RWPE1 (cell line): Measurements from ENCODE around the gene SYDE2.
"Not testable (repeated sequence)": the region's sequence is repeated elsewhere in the genome, so short reads cannot be mapped to it uniquely, and the experiment has no call there.

ENCODE experiments used
- CTCF ChIA-PET: fragments of 350-600 bp; sonication (Branson Sonifier 250); formaldehyde crosslinking; extraction: SDS; loops from one replicate; lab custom pipeline; 2021; lab: Yijun Ruan, JAX
- POLR2A ChIA-PET: fragments of 400-600 bp; formaldehyde crosslinking; extraction: SDS; loops from one replicate; lab custom pipeline; 2020; ENCODE audit warnings: antibody characterized with exemption; ENCODE audit not compliant: low non-redundant PET; lab: Yijun Ruan, JAX
- DNase-seq: peaks from one replicate; pipeline ENCODE4 v3.0.0; 2012; ENCODE audit warnings: low spot score
- H3K27ac ChIP-seq: fragments of 450-650 bp; 2 replicates; pipeline ENCODE4 v1.5.1; 2017
- TF ChIP-seq, protein P1 (sequence below): fragments of 450-650 bp; conservative IDR thresholded peaks from 2 replicates; pipeline ENCODE4 v1.5.1; 2017; ENCODE audit warnings: low read depth, mild to moderate bottlenecking

The SYDE2 gene

DNA sequence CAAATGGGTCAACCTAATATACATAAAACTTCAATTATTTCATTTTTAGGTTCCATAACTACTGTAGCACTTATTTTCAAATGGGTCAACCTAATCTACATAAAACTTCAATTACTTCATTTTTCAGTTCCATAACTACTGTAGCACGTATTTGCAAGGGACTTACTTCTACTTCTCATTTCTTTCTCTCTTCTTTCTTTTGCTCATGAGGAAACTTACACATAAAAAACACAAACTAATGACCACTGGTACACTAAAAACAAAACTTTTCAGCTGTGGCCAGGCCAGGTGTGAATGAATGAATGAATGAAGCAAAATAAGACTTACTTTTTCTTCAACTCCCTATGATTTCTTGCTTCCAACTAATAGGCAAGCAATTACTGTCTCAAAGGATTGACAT lies 11.7 kb downstream of the SYDE2 start:
- ChIA-PET CTCF (no interaction called here), POLR2A (no interaction called here)
- no peak overlapping the region for H3K27ac ChIP-seq
- TF ChIP-seq, protein P1, sequence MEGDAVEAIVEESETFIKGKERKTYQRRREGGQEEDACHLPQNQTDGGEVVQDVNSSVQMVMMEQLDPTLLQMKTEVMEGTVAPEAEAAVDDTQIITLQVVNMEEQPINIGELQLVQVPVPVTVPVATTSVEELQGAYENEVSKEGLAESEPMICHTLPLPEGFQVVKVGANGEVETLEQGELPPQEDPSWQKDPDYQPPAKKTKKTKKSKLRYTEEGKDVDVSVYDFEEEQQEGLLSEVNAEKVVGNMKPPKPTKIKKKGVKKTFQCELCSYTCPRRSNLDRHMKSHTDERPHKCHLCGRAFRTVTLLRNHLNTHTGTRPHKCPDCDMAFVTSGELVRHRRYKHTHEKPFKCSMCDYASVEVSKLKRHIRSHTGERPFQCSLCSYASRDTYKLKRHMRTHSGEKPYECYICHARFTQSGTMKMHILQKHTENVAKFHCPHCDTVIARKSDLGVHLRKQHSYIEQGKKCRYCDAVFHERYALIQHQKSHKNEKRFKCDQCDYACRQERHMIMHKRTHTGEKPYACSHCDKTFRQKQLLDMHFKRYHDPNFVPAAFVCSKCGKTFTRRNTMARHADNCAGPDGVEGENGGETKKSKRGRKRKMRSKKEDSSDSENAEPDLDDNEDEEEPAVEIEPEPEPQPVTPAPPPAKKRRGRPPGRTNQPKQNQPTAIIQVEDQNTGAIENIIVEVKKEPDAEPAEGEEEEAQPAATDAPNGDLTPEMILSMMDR, result no peak
- DNase-seq, result no peak

GRCh38 chr1:85188530-85188929 lies 12.3 kb downstream of the SYDE2 start:
- no peak overlapping the region for H3K27ac ChIP-seq
- ChIA-PET POLR2A (no interaction called here), CTCF (no interaction called here)
- no peak for DNase-seq
- TF ChIP-seq, protein P1, result no peak

- CTCF ChIA-PET, H3K27ac ChIP-seq, DNase-seq, POLR2A ChIA-PET: not testable (repeated sequence)
Observed at GRCh38 chr1:85187021-85187420, 13.8 kb downstream of the SYDE2 start.

- H3K27ac ChIP-seq, result no peak overlapping the region
- POLR2A ChIA-PET, result no interaction called here
- TF ChIP-seq, protein P1, result no peak
- CTCF ChIA-PET, result no interaction called here
- no peak for DNase-seq
Observed at GRCh38 chr1:85184245-85184644, 16.6 kb downstream of the SYDE2 start.

- DNase-seq, result no peak
- POLR2A ChIA-PET, result no interaction called here
- TF ChIP-seq, protein P1, result no peak
- H3K27ac ChIP-seq, result no peak overlapping the region
- CTCF ChIA-PET, result no interaction called here
Observed at GRCh38 chr1:85182700-85183099, 18.1 kb downstream of the SYDE2 start.

DNA sequence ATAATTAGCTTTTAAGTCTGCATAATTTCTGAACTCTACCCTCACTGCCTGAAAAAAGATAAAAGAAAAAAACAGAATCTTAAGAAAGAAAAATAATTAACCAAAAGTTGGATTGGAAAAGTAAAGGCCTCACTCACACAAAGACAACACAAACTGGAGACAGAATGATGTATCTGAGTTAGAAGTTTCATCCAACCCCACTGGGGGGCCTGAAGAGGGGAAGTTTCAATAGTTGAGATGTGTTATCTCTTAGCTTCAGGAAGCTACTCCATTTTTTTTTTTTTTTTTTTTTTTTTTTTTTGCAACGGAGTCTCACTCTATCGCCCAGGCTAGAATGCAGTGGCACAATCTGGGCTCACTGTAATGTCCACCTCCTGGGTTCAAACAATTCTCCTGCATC lies 19.9 kb downstream of the SYDE2 start:
- H3K27ac ChIP-seq, result no peak overlapping the region
- no peak for DNase-seq
- CTCF ChIA-PET, result interaction anchor here (0.7 to 1.5 kb wide), 2 partner anchors 59 to 207 kb away, joined by 3 read pairs; no protein-coding TSS in a partner anchor
- TF ChIP-seq, protein P1, result no peak
- POLR2A ChIA-PET, result no interaction called here

DNA sequence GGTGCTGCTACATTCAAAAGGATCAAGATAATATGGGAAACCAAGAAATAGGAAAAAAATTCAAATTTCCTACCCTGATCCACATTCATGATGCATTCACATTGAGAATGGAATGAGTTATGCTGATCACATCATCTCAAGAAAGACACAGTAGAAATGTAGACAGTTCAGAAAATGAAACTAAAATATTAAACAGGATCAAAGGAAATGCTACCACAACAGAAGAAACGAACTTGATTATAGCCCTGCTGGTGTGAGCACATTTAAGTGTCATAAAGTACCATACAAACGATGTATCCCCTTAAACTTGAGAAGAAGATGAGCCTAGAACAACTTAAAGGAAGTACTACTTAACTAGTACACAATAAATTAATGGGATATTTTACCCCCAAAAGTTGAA lies 21.3 kb downstream of the SYDE2 start:
- no peak overlapping the region for H3K27ac ChIP-seq
- TF ChIP-seq, protein P1, result no peak
- no peak for DNase-seq
- ChIA-PET POLR2A (no interaction called here), CTCF (no interaction called here)
